ENCODE measurements around the gene PPP2R2C. TPM values are rescaled to one million over a fixed set of nuclear protein-coding genes. Genes with fewer than 3 reads are reported as not detected.
A peak's percentile ranks its signal among the peaks of the same experiment; 100 is the strongest.

The PPP2R2C gene
- total RNA-seq, 1 donor from 2014 or later = not detected

DNA sequence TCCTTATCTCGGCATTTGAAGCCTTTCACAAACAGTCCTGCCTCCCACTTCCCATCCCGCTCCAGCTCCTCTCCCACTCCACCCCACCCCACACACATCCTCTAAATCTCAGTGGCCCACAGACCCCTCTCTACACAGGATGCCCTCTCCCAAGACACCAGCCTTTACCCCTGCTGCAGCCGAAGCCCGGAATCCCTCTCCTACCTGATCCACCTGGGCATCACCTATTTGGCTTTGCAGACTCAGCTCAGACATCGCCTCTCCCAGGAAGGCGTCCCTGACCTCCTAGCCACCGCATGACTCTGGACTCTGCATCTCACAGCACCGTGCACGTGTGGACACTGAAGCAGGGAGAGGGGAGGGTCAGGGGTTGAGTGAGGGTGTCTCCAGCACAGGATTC is 11.5 kb downstream of the PPP2R2C start:
- peak; percentile 70 for DNase-seq (ENCODE audit: extremely low spot score, unreplicated experiment)
- Mint-ChIP-seq H3K9me3 (ENCODE audit: unreplicated experiment) (no peaks in the 10 kb centered on the region), H3K4me3 (ENCODE audit: unreplicated experiment) (no peak overlapping the region), H3K27ac (ENCODE audit: unreplicated experiment) (no peak overlapping the region), H3K27me3 (ENCODE audit: unreplicated experiment) (peaks cover 21% of the 10 kb centered on the region), H3K36me3 (ENCODE audit: unreplicated experiment) (no peaks in the 10 kb centered on the region), H3K4me1 (ENCODE audit: unreplicated experiment) (no peaks in the 10 kb centered on the region)
- TF ChIP-seq, protein P1, sequence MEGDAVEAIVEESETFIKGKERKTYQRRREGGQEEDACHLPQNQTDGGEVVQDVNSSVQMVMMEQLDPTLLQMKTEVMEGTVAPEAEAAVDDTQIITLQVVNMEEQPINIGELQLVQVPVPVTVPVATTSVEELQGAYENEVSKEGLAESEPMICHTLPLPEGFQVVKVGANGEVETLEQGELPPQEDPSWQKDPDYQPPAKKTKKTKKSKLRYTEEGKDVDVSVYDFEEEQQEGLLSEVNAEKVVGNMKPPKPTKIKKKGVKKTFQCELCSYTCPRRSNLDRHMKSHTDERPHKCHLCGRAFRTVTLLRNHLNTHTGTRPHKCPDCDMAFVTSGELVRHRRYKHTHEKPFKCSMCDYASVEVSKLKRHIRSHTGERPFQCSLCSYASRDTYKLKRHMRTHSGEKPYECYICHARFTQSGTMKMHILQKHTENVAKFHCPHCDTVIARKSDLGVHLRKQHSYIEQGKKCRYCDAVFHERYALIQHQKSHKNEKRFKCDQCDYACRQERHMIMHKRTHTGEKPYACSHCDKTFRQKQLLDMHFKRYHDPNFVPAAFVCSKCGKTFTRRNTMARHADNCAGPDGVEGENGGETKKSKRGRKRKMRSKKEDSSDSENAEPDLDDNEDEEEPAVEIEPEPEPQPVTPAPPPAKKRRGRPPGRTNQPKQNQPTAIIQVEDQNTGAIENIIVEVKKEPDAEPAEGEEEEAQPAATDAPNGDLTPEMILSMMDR (IDR thresholded peaks at IDR 0.05) = no peak

DNA sequence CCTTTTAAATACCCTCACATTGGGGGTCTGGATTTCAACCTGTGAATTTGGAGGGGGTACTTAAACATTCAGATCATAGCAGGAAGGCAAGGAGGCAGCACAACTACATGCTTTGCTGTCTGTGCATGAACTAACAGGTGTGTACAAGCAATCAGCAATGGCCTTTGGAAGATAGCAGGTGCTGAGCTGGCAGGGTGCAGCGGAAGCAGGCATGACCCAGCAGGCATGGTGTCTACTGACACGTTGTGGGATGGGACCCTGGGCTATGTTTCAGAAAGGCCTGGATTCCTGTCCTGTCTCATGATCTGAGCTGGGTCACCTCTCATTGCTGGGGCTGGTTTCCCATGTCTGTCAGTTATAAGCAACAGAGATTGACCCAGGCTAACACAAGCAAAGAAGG is 13.9 kb downstream of the PPP2R2C start:
- Mint-ChIP-seq H3K9me3 (ENCODE audit: unreplicated experiment) (no peaks in the 10 kb centered on the region), H3K36me3 (ENCODE audit: unreplicated experiment) (no peaks in the 10 kb centered on the region), H3K4me3 (ENCODE audit: unreplicated experiment) (no peak overlapping the region), H3K4me1 (ENCODE audit: unreplicated experiment) (no peaks in the 10 kb centered on the region), H3K27me3 (ENCODE audit: unreplicated experiment) (peaks cover 10% of the 10 kb centered on the region), H3K27ac (ENCODE audit: unreplicated experiment) (no peak overlapping the region)
- TF ChIP-seq, protein P1 (IDR thresholded peaks at IDR 0.05) = no peak
- no peak for DNase-seq (ENCODE audit: extremely low spot score, unreplicated experiment)

DNA sequence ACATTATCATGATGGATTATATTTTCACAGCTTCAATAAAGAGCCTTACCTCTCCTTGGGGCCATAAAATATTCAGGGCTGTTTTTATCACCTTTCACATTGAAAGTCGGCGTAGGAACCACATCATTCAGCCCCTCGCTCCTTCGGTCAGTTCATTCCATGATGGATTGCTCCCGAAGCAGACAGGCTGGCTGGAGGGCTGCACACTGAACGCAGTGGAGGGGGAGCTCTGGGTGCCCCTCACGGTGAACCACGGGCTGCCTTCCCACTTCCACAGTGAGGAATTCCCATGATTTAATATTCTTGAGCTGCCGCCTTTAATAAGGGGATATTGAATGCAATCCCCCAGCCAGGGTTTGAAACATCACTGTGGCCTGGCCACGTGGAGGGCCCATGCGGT is 16.0 kb downstream of the PPP2R2C start:
- Mint-ChIP-seq H3K9me3 (ENCODE audit: unreplicated experiment) (no peaks in the 10 kb centered on the region), H3K4me3 (ENCODE audit: unreplicated experiment) (no peak overlapping the region), H3K36me3 (ENCODE audit: unreplicated experiment) (no peaks in the 10 kb centered on the region), H3K4me1 (ENCODE audit: unreplicated experiment) (no peaks in the 10 kb centered on the region), H3K27ac (ENCODE audit: unreplicated experiment) (no peak overlapping the region), H3K27me3 (ENCODE audit: unreplicated experiment) (peaks cover 10% of the 10 kb centered on the region)
- no peak for DNase-seq (ENCODE audit: extremely low spot score, unreplicated experiment)
- TF ChIP-seq, protein P1 (IDR thresholded peaks at IDR 0.05) = no peak

DNA sequence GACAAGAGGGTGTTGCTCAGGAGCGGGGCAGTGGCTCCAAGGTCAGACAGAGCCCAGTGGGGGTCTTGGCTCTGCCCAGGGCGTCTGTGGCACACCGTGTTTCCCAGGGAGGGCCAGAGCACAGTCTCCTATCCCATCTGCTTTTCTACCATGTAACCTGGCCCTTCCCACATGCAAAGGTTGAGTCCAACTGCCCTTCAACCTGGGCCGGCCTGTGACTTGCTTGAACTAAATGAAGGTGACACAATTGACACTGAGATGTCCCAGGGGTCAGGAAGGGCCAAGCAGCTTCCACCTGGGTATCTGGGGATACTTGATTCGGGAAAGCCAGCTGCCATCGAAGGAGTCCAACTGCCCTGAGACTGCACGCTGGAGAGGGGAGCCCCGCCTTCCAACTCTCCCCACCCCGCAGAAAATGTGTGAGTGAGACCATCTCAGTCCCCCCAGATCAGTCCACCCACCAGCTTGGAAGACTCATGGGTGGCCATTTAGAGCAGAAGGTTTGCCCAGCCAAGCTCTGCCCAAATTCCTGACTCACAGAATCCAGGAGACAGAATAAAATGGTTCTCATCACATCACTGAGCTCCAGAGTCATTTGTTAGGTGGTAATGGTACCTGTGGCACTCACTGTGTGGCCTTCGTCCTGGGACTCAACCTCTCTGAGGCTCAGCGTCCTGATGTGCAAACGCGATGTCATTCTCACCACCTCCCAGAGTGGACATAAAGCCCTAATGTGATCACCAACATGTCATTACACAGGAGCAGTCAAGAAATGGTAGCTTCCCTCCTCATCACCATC is 18.1 kb downstream of the PPP2R2C start:
- Mint-ChIP-seq H3K9me3 (ENCODE audit: unreplicated experiment) (no peaks in the 10 kb centered on the region), H3K4me1 (ENCODE audit: unreplicated experiment) (no peaks in the 10 kb centered on the region), H3K27me3 (ENCODE audit: unreplicated experiment) (peaks cover 6% of the 10 kb centered on the region), H3K36me3 (ENCODE audit: unreplicated experiment) (no peaks in the 10 kb centered on the region), H3K27ac (ENCODE audit: unreplicated experiment) (no peak overlapping the region), H3K4me3 (ENCODE audit: unreplicated experiment) (no peak overlapping the region)
- DNase-seq (ENCODE audit: extremely low spot score, unreplicated experiment) = no peak
- TF ChIP-seq, protein P1 (IDR thresholded peaks at IDR 0.05) = no peak

DNA sequence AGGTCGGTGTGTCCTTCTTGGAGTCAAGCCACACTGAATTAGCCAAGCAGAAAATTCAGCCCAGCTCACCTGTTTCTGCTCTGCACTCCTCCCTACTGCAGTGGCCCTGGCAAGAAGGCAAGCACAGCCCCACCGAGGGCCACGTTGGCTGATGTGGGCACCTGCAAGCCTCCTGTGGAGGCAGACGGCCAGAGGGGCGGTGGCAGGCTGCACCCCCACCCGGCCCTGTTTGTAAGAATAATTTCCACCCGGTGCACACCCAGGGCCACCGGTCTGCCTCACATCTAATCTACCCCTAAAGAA is 18.8 kb downstream of the PPP2R2C start:
- H3K27me3 Mint-ChIP-seq (ENCODE audit: unreplicated experiment) = peaks cover 6% of the 10 kb centered on the region

More for the DNA sequence above, 18.8 kb downstream of the PPP2R2C start:
- no peak overlapping the region for H3K4me3 Mint-ChIP-seq (ENCODE audit: unreplicated experiment)
- no peaks in the 10 kb centered on the region for H3K4me1 Mint-ChIP-seq (ENCODE audit: unreplicated experiment)
- H3K27ac Mint-ChIP-seq (ENCODE audit: unreplicated experiment) = no peak overlapping the region
- no peaks in the 10 kb centered on the region for H3K9me3 Mint-ChIP-seq (ENCODE audit: unreplicated experiment)
- TF ChIP-seq, protein P1 (IDR thresholded peaks at IDR 0.05) = no peak
- DNase-seq (ENCODE audit: extremely low spot score, unreplicated experiment) = no peak
- no peaks in the 10 kb centered on the region for H3K36me3 Mint-ChIP-seq (ENCODE audit: unreplicated experiment)
